IMR-90 (cell line): Measurements from ENCODE around the gene OST4. TPM values are rescaled to one million over a fixed set of nuclear protein-coding genes. Genes with fewer than 3 reads are reported as not detected.

Experiments
- ATAC-seq: fragments of 200-7000 bp; cut with Tn5 transposase; 2 replicates; pipeline ENCODE4 v1.9.1; 2020; ENCODE audit warnings: low read depth, mild to moderate bottlenecking, moderate library complexity
- BruUV-seq: library from RNA; stranded (reverse); fragments of 400-500 nt; replicated peaks from 2 replicates; lab custom pipeline; 2021; lab: Mats Ljungman, UMichigan
- CTCF ChIA-PET: fragments of 300-600 bp; formaldehyde crosslinking; extraction: SDS; loops from one replicate; lab custom pipeline; 2021; ENCODE audit warnings: antibody characterized with exemption; lab: Yijun Ruan, JAX
- POLR2A ChIA-PET: fragments of 300-600 bp; sonication (Branson Sonifier 250); formaldehyde crosslinking; loops from one replicate; lab custom pipeline; 2022; ENCODE audit warnings: antibody characterized with exemption; ENCODE audit not compliant: unreplicated experiment; lab: Charles Lee
- DNase-seq: peaks from one replicate; pipeline ENCODE4 v3.0.0; 2013
- H2AFZ ChIP-seq: replicated peaks from 2 replicates; pipeline ENCODE3; 2013; ENCODE audit warnings: low read length, mild to moderate bottlenecking; ENCODE audit not compliant: poor library complexity
- H2AK5ac ChIP-seq: 2 replicates; pipeline ENCODE4 v1.6.1; 2013; ENCODE audit warnings: low read depth, low read length, inconsistent platforms
- H2AK9ac ChIP-seq: replicated peaks from 2 replicates; pipeline ENCODE3; 2013; ENCODE audit warnings: mild to moderate bottlenecking, low read depth, low read length, moderate library complexity; ENCODE audit not compliant: poor library complexity
- H2BK120ac ChIP-seq: 2 replicates; pipeline ENCODE4 v1.6.1; 2013; ENCODE audit warnings: low read depth, low read length, inconsistent platforms
- H2BK15ac ChIP-seq: 3 replicates; pipeline ENCODE4 v1.6.1; 2013; ENCODE audit warnings: low read depth, low read length, inconsistent platforms
- H2BK20ac ChIP-seq: 2 replicates; pipeline ENCODE4 v1.6.1; 2013; ENCODE audit warnings: low read depth, mild to moderate bottlenecking, inconsistent platforms, low read length, moderate library complexity
- H2BK5ac ChIP-seq: 2 replicates; pipeline ENCODE4 v1.6.1; 2013; ENCODE audit warnings: mild to moderate bottlenecking, low read depth, low read length, inconsistent platforms; ENCODE audit not compliant: poor library complexity, severe bottlenecking
- H3K14ac ChIP-seq: replicated peaks from 2 replicates; pipeline ENCODE4 v1.6.1; 2013; ENCODE audit warnings: low read depth, low read length, inconsistent platforms
- H3K18ac ChIP-seq: 2 replicates; pipeline ENCODE4 v1.6.1; 2013; ENCODE audit warnings: low read depth, low read length, control low read depth
- H3K23ac ChIP-seq: 2 replicates; pipeline ENCODE4 v1.6.1; 2013; ENCODE audit warnings: low read depth, low read length, inconsistent platforms
- H3K27ac ChIP-seq: 2 replicates; pipeline ENCODE4 v1.5.1; 2013; ENCODE audit warnings: mild to moderate bottlenecking, control low read depth, low read length; ENCODE audit not compliant: insufficient read depth
- H3K27me3 ChIP-seq: 2 replicates; pipeline ENCODE4 v1.6.1; 2013; ENCODE audit warnings: low read length; ENCODE audit not compliant: control insufficient read depth, insufficient read depth
- H3K36me3 ChIP-seq: 2 replicates; pipeline ENCODE4 v1.6.1; 2013; ENCODE audit warnings: low read length, mixed read lengths; ENCODE audit not compliant: control insufficient read depth, insufficient read depth
- H3K4ac ChIP-seq: 2 replicates; pipeline ENCODE4 v1.6.1; 2013; ENCODE audit warnings: low read depth, low read length, inconsistent platforms
- H3K4me1 ChIP-seq: 2 replicates; pipeline ENCODE4 v1.6.1; 2013; ENCODE audit warnings: low read length, mixed read lengths; ENCODE audit not compliant: control insufficient read depth, insufficient read depth
- H3K4me2 ChIP-seq: 2 replicates; pipeline ENCODE4 v1.6.1; 2013; ENCODE audit warnings: low read depth, mild to moderate bottlenecking, control low read depth, low read length, moderate library complexity
- H3K4me3 ChIP-seq: 2 replicates; pipeline ENCODE4 v1.5.1; 2013; ENCODE audit warnings: low read depth, mild to moderate bottlenecking, control low read depth, low read length, moderate library complexity; ENCODE audit not compliant: insufficient read depth
- H3K56ac ChIP-seq: 2 replicates; pipeline ENCODE4 v1.6.1; 2013; ENCODE audit warnings: low read length, inconsistent platforms; ENCODE audit not compliant: insufficient read depth; ENCODE audit errors: extremely low read depth
- H3K79me1 ChIP-seq, 2 experiments: 2 replicates each; pipeline ENCODE4 v1.6.1; 2013; ENCODE audit warnings: low read length in 2 of 2, inconsistent platforms in 1 of 2, low read depth in 1 of 2
- H3K9ac ChIP-seq: 2 replicates; pipeline ENCODE4 v1.6.1; 2013; ENCODE audit warnings: low read depth, low read length, control low read depth
- H3K9me1 ChIP-seq: 2 replicates; pipeline ENCODE4 v1.6.1; 2013; ENCODE audit warnings: low read length, inconsistent platforms; ENCODE audit not compliant: insufficient read depth
- H3K9me3 ChIP-seq: 2 replicates; pipeline ENCODE4 v1.6.1; 2013; ENCODE audit warnings: low read length; ENCODE audit not compliant: control insufficient read depth, insufficient read depth
- H4K20me1 ChIP-seq: 2 replicates; pipeline ENCODE4 v1.6.1; 2013; ENCODE audit warnings: low read length, inconsistent platforms; ENCODE audit not compliant: insufficient read depth
- H4K5ac ChIP-seq: 2 replicates; pipeline ENCODE4 v1.6.1; 2013; ENCODE audit warnings: mild to moderate bottlenecking, low read depth, low read length, control low read depth
- H4K8ac ChIP-seq, 2 experiments: 2 replicates each; pipeline ENCODE4 v1.6.1; 2013; ENCODE audit warnings: low read depth in 2 of 2, low read length in 2 of 2, control low read depth in 1 of 2, inconsistent platforms in 1 of 2
- H4K91ac ChIP-seq: 2 replicates; pipeline ENCODE4 v1.6.1; 2013; ENCODE audit warnings: low read depth, low read length, inconsistent platforms; ENCODE audit not compliant: insufficient read depth
- CEBPB ChIP-seq: IDR thresholded peaks from 2 replicates; pipeline ENCODE4 v1.6.1; 2012; ENCODE audit warnings: low read depth, low read length, improper control_type of control experiment
- FOS ChIP-seq: fragments of 150-350 bp; IDR thresholded peaks from 2 replicates; pipeline ENCODE4 v1.6.1; 2016; ENCODE audit warnings: low read depth, low read length
- MAFK ChIP-seq: IDR thresholded peaks from 2 replicates; pipeline ENCODE4 v1.6.1; 2012; ENCODE audit warnings: low read depth, low read length, improper control_type of control experiment
- MAZ ChIP-seq: IDR thresholded peaks from 2 replicates; pipeline ENCODE4 v1.6.1; 2012; ENCODE audit warnings: low read depth, mild to moderate bottlenecking, low read length, improper control_type of control experiment, moderate library complexity, borderline replicate concordance
- MXI1 ChIP-seq: IDR thresholded peaks from 2 replicates; pipeline ENCODE4 v1.6.1; 2012; ENCODE audit warnings: low read depth, mild to moderate bottlenecking, low read length, moderate library complexity, borderline replicate concordance
- NFE2L2 ChIP-seq: fragments of 150-350 bp; IDR thresholded peaks from 2 replicates; pipeline ENCODE4 v1.6.1; 2016; ENCODE audit warnings: low read depth, mild to moderate bottlenecking, low read length
- POLR2A ChIP-seq: IDR thresholded peaks from 2 replicates; pipeline ENCODE4 v1.6.1; 2012; ENCODE audit warnings: mild to moderate bottlenecking, low read depth, low read length
- RAD21 ChIP-seq: IDR thresholded peaks from 2 replicates; pipeline ENCODE4 v1.6.1; 2012; ENCODE audit warnings: low read length, improper control_type of control experiment
- RCOR1 ChIP-seq: IDR thresholded peaks from 2 replicates; pipeline ENCODE4 v1.6.1; 2012; ENCODE audit warnings: mild to moderate bottlenecking, low read length, improper control_type of control experiment; ENCODE audit not compliant: insufficient replicate concordance
- RFX5 ChIP-seq: IDR thresholded peaks from 2 replicates; pipeline ENCODE4 v1.8.0; 2012; ENCODE audit warnings: low read depth, mild to moderate bottlenecking, low read length, moderate library complexity
- SMC3 ChIP-seq: fragments of 150-350 bp; IDR thresholded peaks from 2 replicates; pipeline ENCODE4 v1.6.1; 2016; ENCODE audit warnings: low read depth, mild to moderate bottlenecking, antibody characterized with exemption, low read length, moderate library complexity
- USF2 ChIP-seq: fragments of 150-350 bp; IDR thresholded peaks from 2 replicates; pipeline ENCODE4 v1.6.1; 2017; ENCODE audit warnings: mild to moderate bottlenecking, antibody characterized with exemption, low read length, low read depth
- WGBS, 2 experiments: methylation state at CpG; one replicate each; pipeline versions ENCODE4 v1.1.5 to v1.1.7; 2013; ENCODE audit warnings: missing lambda C conversion rate in 2 of 2; ENCODE audit not compliant: insufficient read length in 1 of 2; ENCODE audit errors: extremely low coverage in 2 of 2; 5-methylcytosine and 5-hydroxymethylcytosine counted together
- dilution Hi-C: fragments of 300-500 bp; cut with HindIII; formaldehyde crosslinking; loops from one replicate; pipeline ENCODE4 v1.14.3; 2018; ENCODE audit warnings: low sequenced_read_pairs; ENCODE audit not compliant: unreplicated experiment
- in situ Hi-C: fragments of 300-500 bp; cut with MboI; formaldehyde crosslinking; loops from 3 replicates; pipeline ENCODE4 v1.14.3; 2019; ENCODE audit warnings: low sequenced_read_pairs, inconsistent platforms, mixed read lengths
- intact Hi-C: fragments of 100-400 bp; cut with micrococcal nuclease; formaldehyde crosslinking; loops from 2 replicates; pipeline ENCODE4 v1.10.0; 2022
- polyA plus RNA-seq, 3 experiments: library from polyadenylated mRNA; depleted of rRNA; stranded (reverse); fragments of >200 nt; gene quantifications; 2 replicates each; pipeline ENCODE4 v1.2.3, GENCODE V29; 2012; ENCODE audit warnings: low replicate concordance in 1 of 3
- total RNA-seq: library from RNA; depleted of rRNA; stranded (reverse); fragments of >200 nt; gene quantifications from 2 replicates; pipeline ENCODE4 v1.2.3, GENCODE V29; 2012

The OST4 gene
- total and polyA plus RNA-seq, 2 of the 4 experiments (the other 2 are of a cell fraction): 386 to 806 TPM

- H4K8ac ChIP-seq: no peak overlapping the region
- H2AFZ ChIP-seq: no peak overlapping the region
- no peak overlapping the region for H2AK9ac ChIP-seq
- TF ChIP-seq FOS (no peak), RAD21 (no peak), USF2 (no peak), CEBPB (no peak), NFE2L2 (no peak), SMC3 (no peak), MXI1 (no peak), MAFK (no peak), MAZ (no peak), RFX5 (no peak), RCOR1 (no peak), POLR2A (no peak)
- H3K23ac ChIP-seq: no peak overlapping the region
- POLR2A ChIA-PET: no interaction called here
- H2BK120ac ChIP-seq: no peak overlapping the region
- H3K36me3 ChIP-seq: peaks cover 76% of the 10 kb centered on the region
- DNase-seq: no peak
- H4K5ac ChIP-seq: no peak overlapping the region
- no peak overlapping the region for H3K4me3 ChIP-seq
- no peak overlapping the region for H3K4ac ChIP-seq
- H3K9ac ChIP-seq: no peak overlapping the region
- no peak overlapping the region for H3K56ac ChIP-seq
- H2AK5ac ChIP-seq: no peak overlapping the region
- H3K4me2 ChIP-seq: no peak overlapping the region
- 83% methylated on average over 2 of the region's 17 CpGs; no CpG with 5 or more reads in 1 of the 2 experiments for WGBS, 2 experiments
- no peak overlapping the region for H2BK5ac ChIP-seq
- H2BK15ac ChIP-seq: no peak overlapping the region
- dilution Hi-C loops: no loop called here
- peaks cover 39% of the 10 kb centered on the region for H4K20me1 ChIP-seq
- no peak overlapping the region for H4K91ac ChIP-seq
- H3K14ac ChIP-seq: no peak overlapping the region
- peaks cover 9% of the 10 kb centered on the region for H3K4me1 ChIP-seq
- no peak for ATAC-seq
- no peaks in the 10 kb centered on the region for H3K9me3 ChIP-seq
- CTCF ChIA-PET: interaction anchor here (0.6 kb wide), 1 partner anchor 22 kb away, joined by 4 read pairs; no protein-coding TSS in a partner anchor
- intact Hi-C loops: no loop called here
- H3K9me1 ChIP-seq: peaks cover 14% of the 10 kb centered on the region
- H3K79me1 ChIP-seq: peaks cover 24 to 64% of the 10 kb centered on the region in 2 experiments
- in situ Hi-C loops: no loop called here
- no peak overlapping the region for H3K27ac ChIP-seq
- no peaks in the 10 kb centered on the region for H3K27me3 ChIP-seq
- BruUV-seq: no TSS peak
- H2BK20ac ChIP-seq: no peak overlapping the region
- H3K18ac ChIP-seq: no peak overlapping the region
Observed at GRCh38 chr2:27038631-27039339, 32.7 kb downstream of the OST4 start.
